Mucosa of descending colon (tissue), 3 donors: ENCODE data around the gene FOXD1. TPM values are rescaled to one million over a fixed set of nuclear protein-coding genes. Genes with fewer than 3 reads are reported as not detected.
"Not testable (repeated sequence)": the region's sequence is repeated elsewhere in the genome, so short reads cannot be mapped to it uniquely, and the experiment has no call there.

ENCODE experiments used
- ATAC-seq: fragments of 200-7000 bp; cut with Tn5 transposase; one replicate; pipeline ENCODE4 v1.9.1; 2020; ENCODE audit warnings: mild to moderate bottlenecking, moderate library complexity
- DNase-seq, 3 donors: peaks; one replicate each; pipeline ENCODE4 v3.0.0-alpha.2; 2020
- H3K36me3 ChIP-seq: fragments of 200-600 bp; one replicate; pipeline ENCODE4 v1.8.0; 2021; ENCODE audit warnings: low read depth, mild to moderate bottlenecking
- H3K4me1 ChIP-seq: fragments of 200-600 bp; one replicate; pipeline ENCODE4 v1.8.0; 2021; ENCODE audit warnings: low read depth, mild to moderate bottlenecking
- H3K4me3 ChIP-seq: fragments of 200-600 bp; one replicate; pipeline ENCODE4 v1.8.0; 2021; ENCODE audit warnings: mild to moderate bottlenecking
- H3K9me3 ChIP-seq: fragments of 200-600 bp; one replicate; pipeline ENCODE4 v1.8.0; 2021; ENCODE audit warnings: mild to moderate bottlenecking
- CTCF ChIP-seq: fragments of 200-600 bp; IDR thresholded peaks from one replicate; pipeline ENCODE4 v1.8.0; 2022; ENCODE audit warnings: antibody characterized with exemption, mild to moderate bottlenecking
- intact Hi-C, 2 donors: fragments of 100-400 bp; cut with DNase I in 1 of 2; cut with micrococcal nuclease in 1 of 2; formaldehyde crosslinking; loops; one replicate each; pipeline versions ENCODE4 v1.11.0 to v1.11.1; 2022; cut with DNase I, micrococcal nuclease
- total RNA-seq, 3 donors: library from RNA; stranded (reverse); fragmentation: NEBNext Ultra II Directional in 2 of 3; extraction: Animal tissue kit (Norgen Biotek cat#: 25700) in 2 of 3; gene quantifications; one replicate each; pipeline versions ENCODE4 v1.2.1 to v1.2.4, GENCODE V29; 2021 to 2023
- donor health status: DM: no; HTN: no; CAD: no; lungs with moderate emphysema.
- donor health status: DM: no; HTN: no; CAD: no.
- donor health status: DM: no; HTN: yes; CAD: no.

Gene FOXD1
- total RNA-seq, 3 donors from 2014 or later: 0.16 TPM; not detected in 2

- no peak for TF ChIP-seq CTCF
- no peak for ATAC-seq
- Histone ChIP-seq H3K36me3 (no peaks in the 10 kb centered on the region), H3K4me3 (no peak overlapping the region), H3K4me1 (no peaks in the 10 kb centered on the region), H3K9me3 (no peaks in the 10 kb centered on the region)
- intact Hi-C loops: no loop called here
- no peak for DNase-seq
These were observed 36.5 kb downstream of the FOXD1 start for GRCh38 chr5:73411936-73412596.

- H3K4me1 ChIP-seq, DNase-seq, intact Hi-C loops, H3K9me3 ChIP-seq, H3K4me3 ChIP-seq, ATAC-seq, H3K36me3 ChIP-seq: not testable (repeated sequence)
These were observed 38.6 kb downstream of the FOXD1 start for GRCh38 chr5:73409927-73410326.

- intact Hi-C loops: no loop called here
- Histone ChIP-seq H3K36me3 (no peaks in the 10 kb centered on the region), H3K4me1 (no peaks in the 10 kb centered on the region), H3K4me3 (no peak overlapping the region), H3K9me3 (no peaks in the 10 kb centered on the region)
- ATAC-seq (no peak), DNase-seq (no peak)
- no peak for TF ChIP-seq CTCF
These were observed 42.9 kb downstream of the FOXD1 start for GRCh38 chr5:73405691-73406090.

GRCh38 chr5:73399775-73400174, 48.8 kb downstream of the FOXD1 start:
- ATAC-seq: no peak
- intact Hi-C loops: no loop called here
- no peak overlapping the region for H3K4me3 ChIP-seq

More at GRCh38 chr5:73399775-73400174, 48.8 kb downstream of the FOXD1 start:
- no peaks in the 10 kb centered on the region for H3K4me1 ChIP-seq
- H3K9me3 ChIP-seq: no peaks in the 10 kb centered on the region
- no peaks in the 10 kb centered on the region for H3K36me3 ChIP-seq
- no peak for TF ChIP-seq CTCF
- DNase-seq: no peak

Other genes with a start within 250 kb of the FOXD1 start
- gene BTF3, start 49.7 kb upstream of the FOXD1 start, total RNA-seq: 100 to 1,000 TPM; 460 to 520 (median 486) TPM
- 10 to 100 TPM; 20.8 to 23.8 (median 23.1) TPM for gene ANKRA2, start 116.9 kb upstream of the FOXD1 start, total RNA-seq
- 10 to 100 TPM; 11.9 to 15.0 (median 13.5) TPM for gene UTP15, start 117.0 kb upstream of the FOXD1 start, total RNA-seq
- 10 to 100 TPM in 2 of 3 donors, 1 to 10 TPM in 1; 5.4 to 21.7 (median 11.6) TPM for gene ARHGEF28, start 177.4 kb upstream of the FOXD1 start, total RNA-seq